BJ (cell line): ENCODE results near the gene ASB7. TPM values are rescaled to one million over a fixed set of nuclear protein-coding genes. Genes with fewer than 3 reads are reported as not detected.

Source experiments
- CTCF ChIA-PET: fragments of 350-600 bp; formaldehyde crosslinking; extraction: SDS; loops from one replicate; lab custom pipeline; 2021; ENCODE audit warnings: antibody characterized with exemption, inconsistent platforms; lab: Yijun Ruan, JAX
- POLR2A ChIA-PET: fragments of 300-600 bp; sonication (Branson Sonifier 250); formaldehyde crosslinking; extraction: SDS; loops from one replicate; lab custom pipeline; 2021; ENCODE audit warnings: antibody characterized with exemption; lab: Charles Lee
- DNase-seq: peaks from one replicate; pipeline ENCODE4 v3.0.0-alpha.2; 2011; ENCODE audit warnings: low read depth
- H3K27me3 ChIP-seq: 2 replicates; pipeline ENCODE4 v1.6.0; 2011; ENCODE audit warnings: low read length; ENCODE audit not compliant: control insufficient read depth, insufficient read depth
- H3K36me3 ChIP-seq: 2 replicates; pipeline ENCODE4 v1.5.1; 2011; ENCODE audit warnings: low read length; ENCODE audit not compliant: control insufficient read depth, insufficient read depth
- H3K4me3 ChIP-seq: 2 replicates; pipeline ENCODE4 v1.5.1; 2011; ENCODE audit warnings: low read depth, mild to moderate bottlenecking, control low read depth, low read length
- polyA plus RNA-seq: library from polyadenylated mRNA; depleted of rRNA; stranded (reverse); fragments of >200 nt; gene quantifications from 2 replicates; pipeline ENCODE4 v1.2.3, GENCODE V29; 2011
- TF ChIP-seq, protein P1 (sequence below): IDR thresholded peaks from 2 replicates; pipeline ENCODE4 v1.5.1; 2011; ENCODE audit warnings: low read depth, mild to moderate bottlenecking, control low read depth, inconsistent platforms, low read length, moderate library complexity; ENCODE audit not compliant: insufficient read depth

The ASB7 gene
- polyA plus RNA-seq, 1 experiment, result 11.2 TPM

DNA sequence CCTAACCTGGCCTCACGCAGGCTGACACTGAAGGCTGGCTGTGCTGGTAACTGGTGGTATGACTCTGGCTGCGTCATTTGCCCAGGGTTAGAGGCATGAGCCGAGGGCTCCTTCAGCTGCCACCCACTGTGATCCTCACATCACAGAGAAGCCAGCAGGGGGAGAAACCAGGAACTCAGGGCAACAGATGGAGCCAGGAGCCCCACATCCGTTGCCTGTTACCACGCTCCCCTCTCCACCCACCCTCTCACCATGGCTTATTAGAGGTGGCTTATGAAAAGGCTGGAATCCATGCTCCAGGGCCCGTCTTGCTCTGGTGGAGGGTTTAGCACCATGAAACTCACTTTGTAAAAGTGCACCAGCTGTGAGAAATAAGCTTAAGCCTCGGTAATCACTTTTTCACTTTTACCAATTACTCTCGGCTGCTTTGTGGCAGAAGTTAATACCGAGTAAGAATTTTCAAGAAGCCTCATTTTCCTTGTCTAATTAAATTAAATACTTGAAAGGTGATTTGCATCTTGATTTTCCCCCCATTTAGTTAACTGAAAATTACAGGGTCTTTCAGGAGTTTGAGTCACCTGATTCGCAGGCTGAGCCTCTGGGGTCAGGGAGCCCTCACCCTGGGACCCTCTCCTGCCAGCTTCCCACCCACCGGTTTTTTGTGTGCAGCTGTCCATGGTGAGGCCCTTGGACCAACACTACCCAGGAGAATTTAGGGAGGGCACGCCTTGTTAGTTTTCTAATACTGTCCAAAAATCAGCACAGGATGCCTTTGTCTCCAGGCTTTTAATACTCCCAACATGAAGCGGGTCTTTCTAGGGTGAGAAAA lies 60.9 kb downstream of the ASB7 start:
- no peaks in the 10 kb centered on the region for H3K36me3 ChIP-seq
- CTCF ChIA-PET, result interaction anchor here (0.6 to 2.1 kb wide), 8 partner anchors 9 to 344 kb away, joined by 3 to 8 read pairs (median 6); no protein-coding TSS in a partner anchor
- no peak for DNase-seq
- POLR2A ChIA-PET, result no interaction called here
- H3K27me3 ChIP-seq, result no peaks in the 10 kb centered on the region; the same call in 1 of the 2 replicates
- H3K4me3 ChIP-seq, result no peak overlapping the region
- TF ChIP-seq, protein P1, sequence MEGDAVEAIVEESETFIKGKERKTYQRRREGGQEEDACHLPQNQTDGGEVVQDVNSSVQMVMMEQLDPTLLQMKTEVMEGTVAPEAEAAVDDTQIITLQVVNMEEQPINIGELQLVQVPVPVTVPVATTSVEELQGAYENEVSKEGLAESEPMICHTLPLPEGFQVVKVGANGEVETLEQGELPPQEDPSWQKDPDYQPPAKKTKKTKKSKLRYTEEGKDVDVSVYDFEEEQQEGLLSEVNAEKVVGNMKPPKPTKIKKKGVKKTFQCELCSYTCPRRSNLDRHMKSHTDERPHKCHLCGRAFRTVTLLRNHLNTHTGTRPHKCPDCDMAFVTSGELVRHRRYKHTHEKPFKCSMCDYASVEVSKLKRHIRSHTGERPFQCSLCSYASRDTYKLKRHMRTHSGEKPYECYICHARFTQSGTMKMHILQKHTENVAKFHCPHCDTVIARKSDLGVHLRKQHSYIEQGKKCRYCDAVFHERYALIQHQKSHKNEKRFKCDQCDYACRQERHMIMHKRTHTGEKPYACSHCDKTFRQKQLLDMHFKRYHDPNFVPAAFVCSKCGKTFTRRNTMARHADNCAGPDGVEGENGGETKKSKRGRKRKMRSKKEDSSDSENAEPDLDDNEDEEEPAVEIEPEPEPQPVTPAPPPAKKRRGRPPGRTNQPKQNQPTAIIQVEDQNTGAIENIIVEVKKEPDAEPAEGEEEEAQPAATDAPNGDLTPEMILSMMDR, result peak; percentile 47

DNA sequence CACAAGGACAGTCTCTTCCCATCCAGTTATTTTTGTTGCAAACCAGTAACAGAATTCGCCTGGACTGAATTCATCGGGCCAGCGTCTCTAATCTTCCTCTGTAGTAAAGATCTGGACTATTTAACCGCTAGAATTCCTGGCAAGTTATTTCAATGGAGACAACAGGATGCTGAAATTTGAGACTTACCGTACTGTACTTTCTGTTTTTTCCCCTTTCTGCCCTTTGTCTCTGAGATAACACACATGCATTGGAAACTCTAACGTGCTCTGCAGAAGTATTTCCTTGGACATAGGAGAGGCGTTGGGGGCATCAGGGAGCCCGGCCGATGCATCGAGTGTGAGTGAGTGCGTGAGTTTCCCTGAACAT lies 61.5 kb downstream of the ASB7 start:
- TF ChIP-seq, protein P1, result no peak
- Histone ChIP-seq H3K36me3 (no peaks in the 10 kb centered on the region), H3K4me3 (no peak overlapping the region), H3K27me3 (no peaks in the 10 kb centered on the region)
- ChIA-PET POLR2A (no interaction called here), CTCF (interaction anchor here (1.4 to 2.1 kb wide), 5 partner anchors 8 to 343 kb away, joined by 4 to 8 read pairs (median 7); no protein-coding TSS in a partner anchor)
- DNase-seq, result no peak

DNA sequence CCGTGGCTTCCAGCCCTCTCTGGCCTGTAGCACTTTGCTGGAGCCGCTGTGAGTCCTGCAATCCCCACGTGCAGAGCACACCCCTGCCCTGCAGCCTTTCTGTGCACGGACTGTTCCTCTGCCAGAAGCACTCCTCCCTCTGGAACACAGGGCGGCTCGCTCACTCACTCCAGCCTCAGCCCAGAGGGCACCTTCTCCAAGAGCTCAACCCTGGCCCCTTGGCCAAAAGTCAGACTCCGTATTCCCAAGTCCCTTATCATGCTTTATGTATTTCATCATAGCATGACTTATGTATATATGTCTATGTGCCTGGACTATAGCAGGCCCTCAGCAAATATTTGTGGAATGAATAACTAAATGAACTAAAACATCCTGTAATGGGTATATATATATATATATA lies 63.2 kb downstream of the ASB7 start:
- TF ChIP-seq, protein P1, result no peak
- no peaks in the 10 kb centered on the region for H3K36me3 ChIP-seq
- H3K4me3 ChIP-seq, result no peak overlapping the region
- H3K27me3 ChIP-seq, result no peaks in the 10 kb centered on the region
- DNase-seq, result no peak
- POLR2A ChIA-PET, result no interaction called here
- CTCF ChIA-PET, result interaction anchor here (1.1 to 2.2 kb wide), 2 partner anchors 205 to 207 kb away, joined by 4 to 7 read pairs; no protein-coding TSS in a partner anchor

DNA sequence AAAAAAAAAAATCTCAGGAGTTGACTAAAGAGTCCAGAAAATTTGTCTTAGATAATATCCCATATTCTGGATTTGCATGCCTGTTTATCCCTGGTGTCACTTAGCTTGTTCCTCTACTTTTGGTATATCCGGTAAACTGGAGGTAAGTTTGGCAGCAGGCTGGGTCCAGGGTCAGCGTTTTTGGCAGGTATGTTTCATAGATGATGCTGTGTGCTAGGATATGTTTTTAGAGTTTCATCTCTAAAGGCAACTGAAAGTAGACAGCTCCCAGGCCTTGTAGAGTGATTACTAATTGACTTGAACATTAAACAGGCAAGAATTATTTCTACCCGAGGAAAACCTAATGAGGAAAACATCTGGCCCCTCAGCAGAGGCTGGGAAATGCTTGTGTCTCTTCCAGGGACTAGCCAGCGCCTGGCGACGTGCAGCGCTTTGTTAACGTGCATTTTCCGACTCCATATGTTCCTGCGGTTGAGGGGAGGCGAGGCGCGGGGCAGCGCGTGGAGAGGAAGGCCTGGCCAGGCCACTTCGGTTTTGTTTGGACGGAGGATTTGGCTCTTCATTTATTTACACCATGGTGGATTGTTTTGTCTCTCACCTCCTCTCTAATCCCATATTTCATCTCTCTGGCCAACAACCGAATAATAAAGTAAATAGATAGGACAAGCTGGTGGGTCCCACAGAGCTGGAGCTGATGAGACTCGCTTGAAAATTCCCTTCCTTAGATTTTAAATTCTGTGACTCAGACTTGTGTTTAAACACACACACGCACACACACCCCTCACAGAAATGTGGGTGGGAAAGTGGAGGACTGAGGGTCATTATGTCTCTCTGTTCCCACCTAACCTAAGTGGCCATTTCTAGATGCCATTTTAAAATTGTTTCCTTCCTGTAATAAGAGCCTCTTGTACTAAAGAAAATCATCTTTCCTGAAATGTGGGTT lies 65.3 kb downstream of the ASB7 start:
- TF ChIP-seq, protein P1, result no peak

More for the DNA sequence above, 65.3 kb downstream of the ASB7 start:
- DNase-seq, result peak; percentile 19
- POLR2A ChIA-PET, result interaction anchor here (0.6 kb wide), 1 partner anchor 54 kb away, joined by 3 read pairs; no protein-coding TSS in a partner anchor
- CTCF ChIA-PET, result interaction anchor here (0.6 to 2.2 kb wide), 6 partner anchors 42 to 1156 kb away, joined by 3 to 7 read pairs (median 3); no protein-coding TSS in a partner anchor
- no peak overlapping the region for H3K4me3 ChIP-seq
- H3K27me3 ChIP-seq, result no peaks in the 10 kb centered on the region
- H3K36me3 ChIP-seq, result no peaks in the 10 kb centered on the region
